K562 (cell line): ENCODE results near the gene SPATS2.

Experiments used
- AFF4 ChIP-seq: sonication (generic); formaldehyde crosslinking; IDR thresholded peaks from 2 replicates; pipeline ENCODE4 v1.8.0; 2023; ENCODE audit warnings: mild to moderate bottlenecking, missing genetic modification reagents
- CTCF ChIP-seq, 3 experiments: IDR thresholded peaks in 2 of 3; conservative IDR thresholded peaks in 1 of 3; 2 replicates each; pipeline ENCODE4 v1.5.1; 2011 to 2012; ENCODE audit warnings: low read length in 3 of 3, mild to moderate bottlenecking in 3 of 3, control low read depth in 2 of 3, improper control_type of control experiment in 1 of 3, inconsistent platforms in 1 of 3, low read depth in 1 of 3, mixed read lengths in 1 of 3, moderate library complexity in 1 of 3; ENCODE audit not compliant: insufficient read depth in 2 of 3
- POLR2A ChIP-seq: fragments of 450-650 bp; conservative IDR thresholded peaks from 2 replicates; pipeline ENCODE4 v1.6.1; 2016
- RFX5 ChIP-seq: IDR thresholded peaks from 2 replicates; pipeline ENCODE4 v1.6.1; 2011; ENCODE audit warnings: low read depth, mild to moderate bottlenecking, improper control_type of control experiment, low read length
- SIN3A ChIP-seq, 2 experiments: fragments of 150-350 bp in 1 of 2; IDR thresholded peaks; 2 replicates each; pipeline ENCODE4 v1.6.1; 2011 to 2016; ENCODE audit warnings: borderline replicate concordance in 2 of 2, low read depth in 2 of 2, low read length in 2 of 2, mild to moderate bottlenecking in 2 of 2, moderate library complexity in 2 of 2; ENCODE audit not compliant: control insufficient read depth in 1 of 2
- SIRT6 ChIP-seq: IDR thresholded peaks from one replicate; pipeline ENCODE4 v1.6.1; 2012; ENCODE audit warnings: low read depth, mild to moderate bottlenecking, control low read depth, inconsistent platforms, low read length, moderate library complexity
- TF ChIP-seq, protein P1 (sequence below), 2 experiments: IDR thresholded peaks in 1 of 2; conservative IDR thresholded peaks in 1 of 2; 2 replicates each; pipeline ENCODE4 v1.6.1; 2016; ENCODE audit warnings: low read depth in 2 of 2, mild to moderate bottlenecking in 1 of 2, missing compliant biosample characterization in 1 of 2, missing genetic modification characterization in 1 of 2, moderate library complexity in 1 of 2

GRCh38 chr12:49521389-49521788 lies 154.1 kb downstream of the SPATS2 start:
- TF ChIP-seq, protein P1, sequence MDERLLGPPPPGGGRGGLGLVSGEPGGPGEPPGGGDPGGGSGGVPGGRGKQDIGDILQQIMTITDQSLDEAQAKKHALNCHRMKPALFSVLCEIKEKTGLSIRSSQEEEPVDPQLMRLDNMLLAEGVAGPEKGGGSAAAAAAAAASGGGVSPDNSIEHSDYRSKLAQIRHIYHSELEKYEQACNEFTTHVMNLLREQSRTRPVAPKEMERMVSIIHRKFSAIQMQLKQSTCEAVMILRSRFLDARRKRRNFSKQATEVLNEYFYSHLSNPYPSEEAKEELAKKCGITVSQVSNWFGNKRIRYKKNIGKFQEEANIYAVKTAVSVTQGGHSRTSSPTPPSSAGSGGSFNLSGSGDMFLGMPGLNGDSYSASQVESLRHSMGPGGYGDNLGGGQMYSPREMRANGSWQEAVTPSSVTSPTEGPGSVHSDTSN (CRISPR knock-in tag; IDR thresholded peaks at IDR 0.05; ENCODE audit: low read depth): no peak
- TF ChIP-seq, protein P1 (tag; conservative IDR thresholded peaks at IDR 0.05; ENCODE audit: low read depth): no peak
- TF ChIP-seq SIN3A (IDR thresholded peaks at IDR 0.05; ENCODE audit: borderline replicate concordance in 2 of 2, control insufficient read depth in 1 of 2, low read depth in 2 of 2, low read length in 2 of 2) (no peak), AFF4 (CRISPR knock-in tag) (no peak), POLR2A (no peak), RFX5 (no peak), SIRT6 (no peak), CTCF (IDR thresholded peaks at IDR 0.05 in 2 of 3, conservative IDR thresholded peaks at IDR 0.05 in 1 of 3; ENCODE audit: insufficient read depth in 2 of 3, low read depth in 1 of 3, low read length in 3 of 3) (no peak)
